Hepatocyte (in vitro differentiated cells): ENCODE measurements around the gene FBXL20.

Experiments used
- EZH2phosphoT487 ChIP-seq: fragments of 200-600 bp; sonication (generic); IDR thresholded peaks from one replicate; pipeline ENCODE4 v1.6.1; 2018; ENCODE audit warnings: antibody characterized with exemption, mild to moderate bottlenecking, low read depth, moderate library complexity; ENCODE audit not compliant: unreplicated experiment, severe bottlenecking
- TF ChIP-seq, protein P1 (sequence below): fragments of 200-600 bp; sonication (generic); IDR thresholded peaks from 2 replicates; pipeline ENCODE4 v1.5.1; 2016; ENCODE audit warnings: antibody characterized with exemption, mild to moderate bottlenecking; ENCODE audit not compliant: poor library complexity

DNA sequence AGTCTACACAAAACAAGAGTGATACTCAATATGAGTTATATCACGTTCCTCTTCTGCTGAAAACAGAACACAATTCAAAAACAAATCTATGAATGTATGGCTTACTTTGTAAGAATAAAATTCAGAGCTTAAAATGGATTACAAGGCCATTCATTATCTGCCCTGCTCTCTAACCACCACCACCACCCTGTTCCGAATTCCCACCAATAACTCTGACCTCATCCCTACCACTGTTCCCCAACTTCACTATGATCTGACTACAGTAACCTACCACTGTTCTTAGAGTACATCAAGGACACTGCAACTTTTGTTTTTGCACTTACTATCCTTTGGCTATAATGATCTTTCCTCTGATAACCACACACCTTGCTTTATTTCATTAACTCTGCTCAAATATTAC lies 21.3 kb downstream of the FBXL20 start:
- TF ChIP-seq EZH2phosphoT487: no peak
- TF ChIP-seq, protein P1, sequence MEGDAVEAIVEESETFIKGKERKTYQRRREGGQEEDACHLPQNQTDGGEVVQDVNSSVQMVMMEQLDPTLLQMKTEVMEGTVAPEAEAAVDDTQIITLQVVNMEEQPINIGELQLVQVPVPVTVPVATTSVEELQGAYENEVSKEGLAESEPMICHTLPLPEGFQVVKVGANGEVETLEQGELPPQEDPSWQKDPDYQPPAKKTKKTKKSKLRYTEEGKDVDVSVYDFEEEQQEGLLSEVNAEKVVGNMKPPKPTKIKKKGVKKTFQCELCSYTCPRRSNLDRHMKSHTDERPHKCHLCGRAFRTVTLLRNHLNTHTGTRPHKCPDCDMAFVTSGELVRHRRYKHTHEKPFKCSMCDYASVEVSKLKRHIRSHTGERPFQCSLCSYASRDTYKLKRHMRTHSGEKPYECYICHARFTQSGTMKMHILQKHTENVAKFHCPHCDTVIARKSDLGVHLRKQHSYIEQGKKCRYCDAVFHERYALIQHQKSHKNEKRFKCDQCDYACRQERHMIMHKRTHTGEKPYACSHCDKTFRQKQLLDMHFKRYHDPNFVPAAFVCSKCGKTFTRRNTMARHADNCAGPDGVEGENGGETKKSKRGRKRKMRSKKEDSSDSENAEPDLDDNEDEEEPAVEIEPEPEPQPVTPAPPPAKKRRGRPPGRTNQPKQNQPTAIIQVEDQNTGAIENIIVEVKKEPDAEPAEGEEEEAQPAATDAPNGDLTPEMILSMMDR: no peak
